H1 (cell line): ENCODE data around the gene ARHGAP12. TPM values are rescaled to one million over a fixed set of nuclear protein-coding genes. Genes with fewer than 3 reads are reported as not detected.

ENCODE experiments used
- CTCF ChIA-PET: fragments of 300-600 bp; sonication (Branson Sonifier 250); formaldehyde crosslinking; loops from one replicate; lab custom pipeline; 2021; ENCODE audit not compliant: partially characterized antibody; lab: Charles Lee
- POLR2A ChIA-PET: fragments of 300-600 bp; sonication (Branson Sonifier 250); formaldehyde crosslinking; loops from one replicate; lab custom pipeline; 2021; ENCODE audit warnings: inconsistent platforms; ENCODE audit not compliant: partially characterized antibody; lab: Charles Lee
- DNase-seq, 2 experiments: peaks; one replicate each; pipeline versions ENCODE4 v3.0.0 to v3.0.0-alpha.2; 2010 to 2022; ENCODE audit warnings: low spot score in 2 of 2, low read depth in 1 of 2, mixed read lengths in 1 of 2
- FAIRE-seq: peaks from 2 replicates; lab custom pipeline; 2011; peaks lifted over from hg19 to GRCh38; lab: Jason Lieb, UNC
- H2AFZ ChIP-seq: 2 replicates; pipeline ENCODE4 v1.8.1; 2012; ENCODE audit warnings: low read length, inconsistent platforms
- H2AK5ac ChIP-seq: 2 replicates; pipeline ENCODE4 v1.6.1; 2013; ENCODE audit warnings: low read depth, low read length
- H2BK120ac ChIP-seq: replicated peaks from 2 replicates; pipeline ENCODE3; 2013; ENCODE audit warnings: low read depth, low read length, inconsistent platforms
- H2BK12ac ChIP-seq: 2 replicates; pipeline ENCODE4 v1.6.1; 2013; ENCODE audit warnings: low read depth, low read length
- H2BK15ac ChIP-seq: 2 replicates; pipeline ENCODE4 v1.6.1; 2013; ENCODE audit warnings: low read length
- H2BK20ac ChIP-seq: 2 replicates; pipeline ENCODE4 v1.6.1; 2013; ENCODE audit warnings: low read length
- H2BK5ac ChIP-seq: 2 replicates; pipeline ENCODE4 v1.6.1; 2013; ENCODE audit warnings: low read depth, low read length
- H3K14ac ChIP-seq: 2 replicates; pipeline ENCODE4 v1.6.1; 2013; ENCODE audit warnings: inconsistent platforms; ENCODE audit not compliant: insufficient read length
- H3K18ac ChIP-seq: 2 replicates; pipeline ENCODE4 v1.6.1; 2013; ENCODE audit warnings: low read length; ENCODE audit errors: extremely low read depth
- H3K23ac ChIP-seq: 2 replicates; pipeline ENCODE4 v1.6.1; 2013; ENCODE audit warnings: inconsistent platforms; ENCODE audit not compliant: insufficient read length
- H3K23me2 ChIP-seq: 2 replicates; pipeline ENCODE4 v1.6.1; 2013; ENCODE audit warnings: low read depth, low read length
- H3K27ac ChIP-seq: 2 replicates; pipeline ENCODE4 v1.6.1; 2011; ENCODE audit warnings: low read depth, low read length, inconsistent platforms
- H3K27me3 ChIP-seq, 4 experiments: replicated peaks in 1 of 4; 1 replicate in 1 of 4; 2 replicates in 3 of 4; pipeline versions ENCODE4 v1.6.1 to v1.8.1; 2011 to 2013; ENCODE audit warnings: low read length in 3 of 4, mild to moderate bottlenecking in 3 of 4, inconsistent platforms in 2 of 4, mixed read lengths in 2 of 4, moderate library complexity in 1 of 4; ENCODE audit not compliant: control insufficient read depth in 3 of 4, insufficient read depth in 3 of 4; ENCODE audit errors: extremely low read depth in 1 of 4
- H3K36me3 ChIP-seq, 4 experiments: 2 replicates each; pipeline versions ENCODE4 v1.6.1 to v1.8.1; 2011 to 2013; ENCODE audit warnings: mild to moderate bottlenecking in 4 of 4, low read length in 3 of 4, moderate library complexity in 2 of 4, control low read depth in 1 of 4, inconsistent platforms in 1 of 4; ENCODE audit not compliant: insufficient read depth in 4 of 4, control insufficient read depth in 2 of 4
- H3K4ac ChIP-seq: replicated peaks from 2 replicates; pipeline ENCODE3; 2013; ENCODE audit warnings: low read length, low read depth, mixed read lengths, inconsistent platforms; ENCODE audit not compliant: insufficient read length
- H3K4me1 ChIP-seq, 4 experiments: replicated peaks in 1 of 4; 1 replicate in 1 of 4; 2 replicates in 3 of 4; pipeline versions ENCODE4 v1.6.1 to v1.8.1; 2011 to 2013; ENCODE audit warnings: low read length in 3 of 4, inconsistent platforms in 2 of 4, mixed read lengths in 1 of 4; ENCODE audit not compliant: insufficient read depth in 4 of 4, control insufficient read depth in 3 of 4
- H3K4me2 ChIP-seq, 2 experiments: 2 replicates each; pipeline versions ENCODE4 v1.6.1 to v1.8.1; 2011 to 2013; ENCODE audit warnings: low read depth in 2 of 2, low read length in 2 of 2, control low read depth in 1 of 2, inconsistent platforms in 1 of 2, mild to moderate bottlenecking in 1 of 2; ENCODE audit not compliant: insufficient read depth in 1 of 2
- H3K4me3 ChIP-seq, 4 experiments: fragments of 200-600, 300-600 bp in 1 of 4; sonication (generic), shearing (Covaris generic), sonication (Bioruptor Twin) in 1 of 4; 2 replicates each; pipeline versions ENCODE4 v1.5.1 to v1.8.1; 2011 to 2016; ENCODE audit warnings: low read length in 4 of 4, low read depth in 3 of 4, control low read depth in 2 of 4, inconsistent platforms in 2 of 4, mild to moderate bottlenecking in 2 of 4, mixed read lengths in 1 of 4, moderate library complexity in 1 of 4; ENCODE audit not compliant: insufficient read depth in 2 of 4; ENCODE audit errors: extremely low read depth in 1 of 4
- H3K56ac ChIP-seq: replicated peaks from 2 replicates; pipeline ENCODE3; 2013; ENCODE audit warnings: low read depth, mild to moderate bottlenecking, mixed read lengths, low read length, inconsistent platforms; ENCODE audit not compliant: insufficient read length
- H3K79me1 ChIP-seq: 2 replicates; pipeline ENCODE4 v1.6.1; 2013; ENCODE audit warnings: low read depth, low read length, control low read depth
- H3K79me2 ChIP-seq, 2 experiments: 2 replicates each; pipeline versions ENCODE4 v1.6.1 to v1.8.1; 2012 to 2013; ENCODE audit warnings: low read length in 2 of 2, mild to moderate bottlenecking in 2 of 2, inconsistent platforms in 1 of 2; ENCODE audit not compliant: insufficient read depth in 2 of 2, control insufficient read depth in 1 of 2
- H3K9ac ChIP-seq, 4 experiments: replicated peaks in 1 of 4; 1 replicate in 1 of 4; 2 replicates in 3 of 4; pipeline versions ENCODE4 v1.6.1 to v1.8.1; 2011 to 2013; ENCODE audit warnings: low read depth in 3 of 4, low read length in 3 of 4, control low read depth in 2 of 4, mild to moderate bottlenecking in 2 of 4, moderate library complexity in 2 of 4, inconsistent platforms in 1 of 4; ENCODE audit errors: extremely low read depth in 1 of 4
- H3K9me3 ChIP-seq, 2 experiments: 2 replicates each; pipeline versions ENCODE4 v1.6.1 to v1.8.1; 2012 to 2013; ENCODE audit warnings: mild to moderate bottlenecking in 2 of 2, moderate library complexity in 2 of 2, control low read depth in 1 of 2, inconsistent platforms in 1 of 2, low read depth in 1 of 2, low read length in 1 of 2, mixed read lengths in 1 of 2; ENCODE audit not compliant: insufficient read depth in 2 of 2
- H4K20me1 ChIP-seq, 2 experiments: replicated peaks in 1 of 2; 2 replicates each; pipeline versions ENCODE3 to v1.8.1; 2011 to 2013; ENCODE audit warnings: inconsistent platforms in 2 of 2, low read length in 2 of 2, mild to moderate bottlenecking in 1 of 2; ENCODE audit not compliant: insufficient read depth in 2 of 2, control insufficient read depth in 1 of 2
- H4K5ac ChIP-seq: 2 replicates; pipeline ENCODE4 v1.6.1; 2013; ENCODE audit warnings: low read length, low read depth, mixed read lengths, inconsistent platforms; ENCODE audit not compliant: insufficient read length
- H4K8ac ChIP-seq: 2 replicates; pipeline ENCODE4 v1.8.0; 2013; ENCODE audit warnings: mild to moderate bottlenecking, moderate library complexity, low read length, inconsistent platforms; ENCODE audit not compliant: insufficient read depth; ENCODE audit errors: extremely low read depth
- H4K91ac ChIP-seq: replicated peaks from 2 replicates; pipeline ENCODE3; 2013; ENCODE audit warnings: low read length, mixed read lengths, inconsistent platforms; ENCODE audit not compliant: insufficient read length
- JUND ChIP-seq: IDR thresholded peaks from 2 replicates; pipeline ENCODE4 v1.6.1; 2011; ENCODE audit warnings: mild to moderate bottlenecking, improper control_type of control experiment, low read length
- RNF2 ChIP-seq: fragments of 200-900, 300-1000 bp; sonication (generic); IDR thresholded peaks from 2 replicates; pipeline ENCODE4 v1.7.1; 2016; ENCODE audit warnings: borderline replicate concordance, low read depth, mild to moderate bottlenecking, antibody characterized with exemption, low read length; ENCODE audit not compliant: poor library complexity, severe bottlenecking; ENCODE audit errors: missing control alignments
- WGBS, 2 experiments: shearing (Covaris generic) in 1 of 2; methylation state at CpG; one replicate each; pipeline versions ENCODE4 v1.1.6 to v1.1.7; 2013 to 2015; ENCODE audit warnings: low lambda C conversion rate in 2 of 2, mixed read lengths in 2 of 2, inconsistent platforms in 1 of 2, low coverage in 1 of 2, missing lambda C conversion rate in 1 of 2; ENCODE audit not compliant: insufficient replicate concordance in 2 of 2, insufficient coverage in 1 of 2, insufficient read length in 1 of 2; ENCODE audit errors: extremely low coverage in 1 of 2, missing lambda C conversion rate in 1 of 2; 5-methylcytosine and 5-hydroxymethylcytosine counted together
- polyA plus RNA-seq, 7 experiments: library from polyadenylated mRNA; depleted of rRNA in 3 of 7; stranded (reverse) in 5 of 7; unstranded in 2 of 7; fragments of >200 nt in 5 of 7; fragments of 200-250 nt in 2 of 7; gene quantifications; 1 replicate in 5 of 7; 2 replicates in 1 of 7; 4 replicates in 1 of 7; pipeline versions ENCODE4 v1.2.1 to v1.2.3, GENCODE V29; 2011 to 2013; ENCODE audit warnings: missing spikeins in 2 of 7, mixed read lengths in 2 of 7
- total RNA-seq: library from RNA; stranded (reverse); fragmentation: NEBNext Ultra II Directional; extraction: Animal tissue kit (Norgen Biotek cat#: 25700); gene quantifications from 2 replicates; pipeline ENCODE4 v1.2.1, GENCODE V29; 2021

Gene ARHGAP12
- total and polyA plus RNA-seq, 2 of the 8 experiments (the other 6 are each of a cell fraction or from before 2014, with no cell fraction given) = 10.1 to 39.0 TPM

- H3K4me3 ChIP-seq = no peak overlapping the region
- ChIA-PET POLR2A (no interaction called here), CTCF (interaction anchor here (1.2 to 1.3 kb wide), 2 partner anchors 9 to 106 kb away, joined by 3 to 4 read pairs; no protein-coding TSS in a partner anchor)
- TF ChIP-seq JUND (no peak), RNF2 (no peak)
Measured at GRCh38 chr10:31780717-31781116, 147.9 kb downstream of the ARHGAP12 start.

More at GRCh38 chr10:31780717-31781116, 147.9 kb downstream of the ARHGAP12 start:
- Histone ChIP-seq H2BK120ac (no peak overlapping the region), H3K56ac (no peak overlapping the region), H2AFZ (no peak overlapping the region), H2BK12ac (no peak overlapping the region), H4K91ac (no peak overlapping the region), H3K9me3 (peaks cover 3 to 6% of the 10 kb centered on the region in 2 experiments), H3K27me3 (no peaks in the 10 kb centered on the region), H3K23me2 (no peaks in the 10 kb centered on the region), H3K4ac (no peak overlapping the region), H2BK15ac (no peak overlapping the region), H3K4me1 (no peaks in the 10 kb centered on the region), H4K5ac (no peak overlapping the region), H3K14ac (no peak overlapping the region), H4K20me1 (no peaks in the 10 kb centered on the region), H3K9ac (no peak overlapping the region), H3K27ac (no peak overlapping the region), H3K18ac (no peak overlapping the region), H3K36me3 (no peaks in the 10 kb centered on the region), H3K79me1 (no peaks in the 10 kb centered on the region), H3K23ac (no peak overlapping the region), H3K79me2 (no peaks in the 10 kb centered on the region), H3K4me2 (no peak overlapping the region), H4K8ac (no peak overlapping the region), H2BK20ac (no peak overlapping the region), H2AK5ac (no peak overlapping the region), H2BK5ac (no peak overlapping the region)
- no peak for DNase-seq
- no peak for FAIRE-seq
- 91% methylated on average over 2 of the region's 2 CpGs; no CpG with 5 or more reads in 1 of the 2 experiments for WGBS, 2 experiments
